Stimulated activated effector memory CD8-positive, alpha-beta T cell treated with anti-CD3 and anti-CD28 coated beads, Interleukin-12 subunit alpha, Interleukin-12 subunit beta, amount 100 ng/mL, for 72 hours (primary cell): ENCODE data around the gene STK32B.
"Not testable (repeated sequence)": the region's sequence is repeated elsewhere in the genome, so short reads cannot be mapped to it uniquely, and the experiment has no call there.

Source experiments
- ATAC-seq: fragments of 150-1000 bp; cut with Tn5 transposase; 2 replicates; pipeline ENCODE4 v1.10.0; 2021
- DNase-seq, 2 donors: peaks; one replicate each; pipeline ENCODE4 v3.0.0; 2021 to 2022; ENCODE audit warnings: low spot score in 2 of 2
- H3K27ac Mint-ChIP-seq: one replicate; pipeline ENCODE4 v1.8.0; 2022; ENCODE audit warnings: mild to moderate bottlenecking, mixed read lengths
- H3K36me3 Mint-ChIP-seq: one replicate; pipeline ENCODE4 v1.8.0; 2022; ENCODE audit warnings: mild to moderate bottlenecking, mixed read lengths
- H3K4me1 Mint-ChIP-seq: one replicate; pipeline ENCODE4 v1.8.0; 2022; ENCODE audit warnings: mixed read lengths
- H3K4me3 Mint-ChIP-seq: one replicate; pipeline ENCODE4 v1.8.0; 2022; ENCODE audit warnings: mild to moderate bottlenecking, mixed read lengths
- H3K9me3 Mint-ChIP-seq: one replicate; pipeline ENCODE4 v1.8.0; 2022; ENCODE audit warnings: mixed read lengths

The STK32B gene

GRCh38 chr4:5051278-5052203 is at the start of gene STK32B:
Gene STK32B, plus strand, starts transcription at chr4:5051480.
- H3K4me1 Mint-ChIP-seq: peaks cover 12% of the 10 kb centered on the region
- H3K4me3 Mint-ChIP-seq: peak within 1 kb of the TSS; percentile 56
- no peaks in the 10 kb centered on the region for H3K9me3 Mint-ChIP-seq
- peak; percentile 46 for ATAC-seq
- H3K36me3 Mint-ChIP-seq: peaks cover 6% of the 10 kb centered on the region
- H3K27ac Mint-ChIP-seq: no peak within 1 kb of the TSS
- no peak for DNase-seq

GRCh38 chr4:5001641-5002040 is 49.6 kb upstream of the STK32B start:
- not testable (repeated sequence) for H3K36me3 Mint-ChIP-seq, H3K9me3 Mint-ChIP-seq, ATAC-seq, H3K4me3 Mint-ChIP-seq, H3K4me1 Mint-ChIP-seq, DNase-seq, H3K27ac Mint-ChIP-seq

- Mint-ChIP-seq H3K27ac (no peak overlapping the region), H3K4me1 (no peaks in the 10 kb centered on the region)
- ATAC-seq: no peak
Observed at GRCh38 chr4:5003372-5003857, 47.9 kb upstream of the STK32B start.

GRCh38 chr4:5003918-5004317 is 47.4 kb upstream of the STK32B start:
- ATAC-seq: no peak
- Mint-ChIP-seq H3K4me3 (no peak overlapping the region), H3K9me3 (no peaks in the 10 kb centered on the region)

More at GRCh38 chr4:5003372-5003857, 47.9 kb upstream of the STK32B start:
- Mint-ChIP-seq H3K9me3 (no peaks in the 10 kb centered on the region), H3K4me3 (no peak overlapping the region), H3K36me3 (no peaks in the 10 kb centered on the region)
- DNase-seq: no peak

GRCh38 chr4:5004496-5004895 is 46.8 kb upstream of the STK32B start:
- Mint-ChIP-seq H3K9me3 (no peaks in the 10 kb centered on the region), H3K4me1 (no peaks in the 10 kb centered on the region), H3K27ac (no peak overlapping the region), H3K36me3 (no peaks in the 10 kb centered on the region), H3K4me3 (no peak overlapping the region)
- ATAC-seq (no peak), DNase-seq (no peak)

More at GRCh38 chr4:5003918-5004317, 47.4 kb upstream of the STK32B start:
- Mint-ChIP-seq H3K36me3 (no peaks in the 10 kb centered on the region), H3K4me1 (no peaks in the 10 kb centered on the region), H3K27ac (no peak overlapping the region)
- no peak for DNase-seq

GRCh38 chr4:5006932-5007331 is 44.3 kb upstream of the STK32B start:
- not testable (repeated sequence) for H3K27ac Mint-ChIP-seq, ATAC-seq, DNase-seq, H3K36me3 Mint-ChIP-seq, H3K4me1 Mint-ChIP-seq, H3K9me3 Mint-ChIP-seq, H3K4me3 Mint-ChIP-seq

GRCh38 chr4:5009796-5010195 is 41.5 kb upstream of the STK32B start:
- ATAC-seq: no peak

GRCh38 chr4:5010984-5011383 is 40.3 kb upstream of the STK32B start:
- no peak overlapping the region for H3K4me3 Mint-ChIP-seq
- ATAC-seq (no peak), DNase-seq (no peak)
- no peaks in the 10 kb centered on the region for H3K4me1 Mint-ChIP-seq
- H3K36me3 Mint-ChIP-seq: no peaks in the 10 kb centered on the region
- H3K9me3 Mint-ChIP-seq: no peaks in the 10 kb centered on the region
- H3K27ac Mint-ChIP-seq: no peak overlapping the region

More at GRCh38 chr4:5009796-5010195, 41.5 kb upstream of the STK32B start:
- DNase-seq: no peak
- Mint-ChIP-seq H3K4me1 (no peaks in the 10 kb centered on the region), H3K27ac (no peak overlapping the region), H3K9me3 (no peaks in the 10 kb centered on the region), H3K36me3 (no peaks in the 10 kb centered on the region), H3K4me3 (no peak overlapping the region)

- Mint-ChIP-seq H3K4me3 (no peak overlapping the region), H3K36me3 (no peaks in the 10 kb centered on the region), H3K9me3 (no peaks in the 10 kb centered on the region), H3K27ac (no peak overlapping the region), H3K4me1 (no peaks in the 10 kb centered on the region)
- ATAC-seq (no peak), DNase-seq (no peak)
Observed at GRCh38 chr4:5012244-5012898, 38.9 kb upstream of the STK32B start.

- DNase-seq (no peak), ATAC-seq (no peak)
- no peaks in the 10 kb centered on the region for H3K4me1 Mint-ChIP-seq
- H3K27ac Mint-ChIP-seq: no peak overlapping the region
- no peak overlapping the region for H3K4me3 Mint-ChIP-seq
- H3K9me3 Mint-ChIP-seq: no peaks in the 10 kb centered on the region
- H3K36me3 Mint-ChIP-seq: no peaks in the 10 kb centered on the region
Observed at GRCh38 chr4:5012958-5013357, 38.3 kb upstream of the STK32B start.

- DNase-seq: no peak
- no peak overlapping the region for H3K27ac Mint-ChIP-seq
- H3K9me3 Mint-ChIP-seq: no peaks in the 10 kb centered on the region
- ATAC-seq: no peak
- no peaks in the 10 kb centered on the region for H3K36me3 Mint-ChIP-seq
- H3K4me1 Mint-ChIP-seq: no peaks in the 10 kb centered on the region
- H3K4me3 Mint-ChIP-seq: no peak overlapping the region
Observed at GRCh38 chr4:5014007-5014682, 37.1 kb upstream of the STK32B start.

- H3K4me1 Mint-ChIP-seq: no peaks in the 10 kb centered on the region
- no peak overlapping the region for H3K4me3 Mint-ChIP-seq
- no peaks in the 10 kb centered on the region for H3K9me3 Mint-ChIP-seq
- no peak overlapping the region for H3K27ac Mint-ChIP-seq
- DNase-seq (no peak), ATAC-seq (no peak)
- H3K36me3 Mint-ChIP-seq: no peaks in the 10 kb centered on the region
Observed at GRCh38 chr4:5018096-5018495, 33.2 kb upstream of the STK32B start.

GRCh38 chr4:5018603-5019002 is 32.7 kb upstream of the STK32B start:
- Mint-ChIP-seq H3K36me3 (no peaks in the 10 kb centered on the region), H3K4me1 (no peaks in the 10 kb centered on the region), H3K27ac (no peak overlapping the region), H3K9me3 (no peaks in the 10 kb centered on the region), H3K4me3 (no peak overlapping the region)
- no peak for ATAC-seq
- no peak for DNase-seq

- ATAC-seq: no peak
- no peak within 1 kb of the TSS for H3K4me3 Mint-ChIP-seq
- H3K9me3 Mint-ChIP-seq: no peaks in the 10 kb centered on the region
Observed at GRCh38 chr4:5019274-5019673, 32.0 kb upstream of the STK32B start, which contains the start of gene CYTL1. Gene CYTL1, minus strand, starts transcription at chr4:5019458. Its CDS starts 13 bp downstream, at chr4:5019445.

GRCh38 chr4:5019796-5020195 is 31.5 kb upstream of the STK32B start:
- ATAC-seq (no peak), DNase-seq (no peak)
- Mint-ChIP-seq H3K27ac (no peak overlapping the region), H3K4me3 (no peak overlapping the region), H3K9me3 (no peaks in the 10 kb centered on the region), H3K36me3 (no peaks in the 10 kb centered on the region), H3K4me1 (no peaks in the 10 kb centered on the region)

More at GRCh38 chr4:5019274-5019673, 32.0 kb upstream of the STK32B start, which contains the start of gene CYTL1:
- DNase-seq: no peak
- Mint-ChIP-seq H3K36me3 (no peaks in the 10 kb centered on the region), H3K27ac (no peak within 1 kb of the TSS), H3K4me1 (no peaks in the 10 kb centered on the region)
